ENCODE data around the gene ALDH3A2.

Gene ALDH3A2

GRCh38 chr17:19716108-19717030 is 67.8 kb downstream of the ALDH3A2 start, which contains the start of gene SLC47A2:
SLC47A2 (minus strand) TSS chr17:19716584; CDS start chr17:19716555, 29 bp downstream.
- Histone ChIP-seq H3K4me3 (no peak within 1 kb of the TSS), H3K27ac (no peak within 1 kb of the TSS)
- no peak for TF ChIP-seq CTCF (IDR thresholded peaks at IDR 0.05)
- no peak for DNase-seq (ENCODE audit: low spot score)

- DNase-seq (ENCODE audit: low spot score) = no peak
- H3K27ac ChIP-seq = no peak overlapping the region
- no peak for TF ChIP-seq CTCF (IDR thresholded peaks at IDR 0.05)
- no peak overlapping the region for H3K4me3 ChIP-seq
Measured at GRCh38 chr17:19717031-19717360, 68.4 kb downstream of the ALDH3A2 start.

GRCh38 chr17:19717411-19717908 is 68.9 kb downstream of the ALDH3A2 start:
- DNase-seq (ENCODE audit: low spot score) = no peak
- TF ChIP-seq CTCF (IDR thresholded peaks at IDR 0.05) = no peak
- Histone ChIP-seq H3K27ac (no peak overlapping the region), H3K4me3 (no peak overlapping the region)

- H3K4me3 ChIP-seq = no peak overlapping the region
- no peak overlapping the region for H3K27ac ChIP-seq
- DNase-seq (ENCODE audit: low spot score) = no peak
- TF ChIP-seq CTCF (IDR thresholded peaks at IDR 0.05) = no peak
Measured at GRCh38 chr17:19718041-19718612, 69.6 kb downstream of the ALDH3A2 start.

- H3K27ac ChIP-seq = no peak overlapping the region
- no peak for DNase-seq (ENCODE audit: low spot score)
- TF ChIP-seq CTCF (IDR thresholded peaks at IDR 0.05) = no peak
Measured at GRCh38 chr17:19718613-19719354, 70.2 kb downstream of the ALDH3A2 start.

GRCh38 chr17:19719355-19720209 is 71.0 kb downstream of the ALDH3A2 start:
- Histone ChIP-seq H3K27ac (no peak overlapping the region), H3K4me3 (no peak overlapping the region)
- no peak for DNase-seq (ENCODE audit: low spot score)
- no peak for TF ChIP-seq CTCF (IDR thresholded peaks at IDR 0.05)

More at GRCh38 chr17:19718613-19719354, 70.2 kb downstream of the ALDH3A2 start:
- no peak overlapping the region for H3K4me3 ChIP-seq
